Naive thymus-derived CD8-positive, alpha-beta T cell (primary cell): Measurements from ENCODE around the gene ACTR3. TPM values are rescaled to one million over a fixed set of nuclear protein-coding genes. Genes with fewer than 3 reads are reported as not detected.

ENCODE experiments used
- ATAC-seq, 2 donors: fragments of 150-1000 bp; cut with Tn5 transposase in 1 of 2; sonication (Bioruptor Pico), chemical (Tn5 transposase) in 1 of 2; 1 replicate in 1 of 2; 2 replicates in 1 of 2; pipeline ENCODE4 v1.10.0; 2021; ENCODE audit warnings: mild to moderate bottlenecking in 2 of 2, moderate library complexity in 2 of 2
- POLR2A ChIA-PET: fragments of 350-600 bp; sonication (Branson Sonifier 250); formaldehyde crosslinking; loops from one replicate; lab custom pipeline; 2021; ENCODE audit warnings: antibody characterized with exemption; lab: Charles Lee
- DNase-seq, 10 donors: peaks; one replicate each; pipeline versions ENCODE4 v3.0.0 to v3.0.0-alpha.2; 2020 to 2022
- H3K27ac Mint-ChIP-seq, 10 donors: one replicate each; pipeline ENCODE4 v1.8.0; 2020 to 2022; ENCODE audit warnings: mild to moderate bottlenecking in 10 of 10, mixed read lengths in 10 of 10, moderate library complexity in 4 of 10, inconsistent platforms in 1 of 10
- H3K27me3 Mint-ChIP-seq, 5 donors: one replicate each; pipeline ENCODE4 v1.8.0; 2021 to 2022; ENCODE audit warnings: mixed read lengths in 5 of 5
- H3K36me3 Mint-ChIP-seq, 3 donors: one replicate each; pipeline ENCODE4 v1.8.0; 2020 to 2022; ENCODE audit warnings: mixed read lengths in 3 of 3, mild to moderate bottlenecking in 2 of 3, inconsistent platforms in 1 of 3
- H3K4me1 Mint-ChIP-seq, 4 donors: one replicate each; pipeline ENCODE4 v1.8.0; 2021 to 2022; ENCODE audit warnings: mixed read lengths in 4 of 4
- H3K4me3 Mint-ChIP-seq, 10 donors: one replicate each; pipeline ENCODE4 v1.8.0; 2020 to 2022; ENCODE audit warnings: mild to moderate bottlenecking in 10 of 10, mixed read lengths in 10 of 10, moderate library complexity in 6 of 10, inconsistent platforms in 1 of 10
- H3K9me3 Mint-ChIP-seq, 9 donors: one replicate each; pipeline ENCODE4 v1.8.0; 2020 to 2022; ENCODE audit warnings: mixed read lengths in 9 of 9, mild to moderate bottlenecking in 3 of 9, inconsistent platforms in 1 of 9, moderate library complexity in 1 of 9
- polyA plus RNA-seq, 3 donors: library from polyadenylated mRNA; unstranded; fragments of 300-500 nt; fragmentation: Illumina TruSeq; gene quantifications; one replicate each; pipeline ENCODE4 v1.2.3, GENCODE V29; 2021
- total RNA-seq, 8 experiments: library from RNA in 2 of 8; stranded (reverse) in 2 of 8; gene quantifications; one replicate each; pipeline ENCODE4 v1.2.3 and lab custom pipeline; 2021 to 2026

The ACTR3 gene
- total and polyA plus RNA-seq, 5 experiments from 2014 or later = 228 to 476 (median 390) TPM

DNA sequence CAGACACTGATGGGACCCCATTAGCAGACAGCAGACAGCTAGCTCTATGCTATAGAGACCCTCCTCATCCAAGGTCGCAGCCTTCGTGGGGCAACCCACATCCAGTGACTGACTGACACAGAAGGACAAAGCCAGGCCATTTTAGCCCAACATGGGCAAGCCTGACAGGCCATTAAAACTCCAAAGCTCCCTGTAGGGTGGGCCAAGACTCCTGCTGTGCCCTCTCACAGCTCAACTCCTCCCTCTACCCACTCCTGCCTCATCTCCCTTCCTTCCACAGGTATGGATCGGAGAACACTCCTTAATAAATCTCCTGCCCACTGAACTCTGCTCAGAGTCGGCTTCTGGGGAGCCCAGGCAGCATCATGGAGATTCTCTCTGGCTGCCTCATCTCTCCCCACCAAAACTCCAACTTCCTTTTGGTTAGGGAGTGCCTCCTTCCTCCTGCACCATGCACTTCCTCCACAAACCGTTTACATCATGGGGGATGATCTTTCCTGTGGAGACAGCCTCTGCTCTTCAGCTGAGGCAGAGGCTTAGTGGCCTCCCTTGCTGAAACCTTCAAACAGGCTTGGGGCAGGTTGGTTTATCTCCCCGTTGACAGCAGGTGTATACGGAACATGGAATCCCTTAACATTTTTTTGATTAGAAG, 86.5 kb downstream of the ACTR3 start:
- Mint-ChIP-seq H3K4me1 (peaks cover 20 to 25% (median 21%) of the 10 kb centered on the region in 4 donors), H3K9me3 (peaks cover 0 to 6% (median 0%) of the 10 kb centered on the region in 9 donors), H3K4me3 (no peak overlapping the region), H3K27ac (peak overlapping the region in 7 of 10 donors; percentile 19 to 71 (median 34)), H3K36me3 (peaks cover 5 to 20% (median 7%) of the 10 kb centered on the region in 3 donors), H3K27me3 (no peaks in the 10 kb centered on the region)
- DNase-seq (no peak), ATAC-seq (no peak)
- POLR2A ChIA-PET = no interaction called here

DNA sequence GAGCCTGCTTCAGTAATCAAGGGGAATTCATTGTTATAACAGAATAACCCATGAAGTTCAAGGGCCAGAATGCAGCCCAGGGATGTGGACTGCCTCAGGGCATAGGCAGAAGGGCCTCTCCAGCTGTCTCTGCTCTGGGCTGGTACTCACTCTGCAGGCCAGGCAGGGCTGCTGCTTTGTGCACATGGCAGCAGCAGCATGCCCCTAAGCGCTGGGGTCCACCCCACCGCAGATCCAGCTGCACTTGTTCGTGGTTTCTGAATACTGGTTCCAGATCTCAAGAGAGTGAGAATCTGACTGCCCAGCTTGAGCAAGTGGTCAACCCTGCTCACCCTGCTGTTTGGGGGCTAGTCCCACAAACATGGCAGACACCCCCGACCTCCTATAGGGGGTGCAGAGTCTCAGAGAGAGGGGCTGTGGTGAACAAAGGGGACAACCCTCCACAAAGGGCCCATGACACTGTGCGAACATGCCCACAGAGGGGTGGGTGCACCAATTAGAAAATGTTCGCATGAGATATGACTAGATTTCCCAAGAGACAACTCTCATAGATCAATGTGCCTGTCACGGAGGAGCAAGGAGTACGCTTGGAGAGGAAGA, 87.3 kb downstream of the ACTR3 start:
- DNase-seq (no peak), ATAC-seq (no peak)
- POLR2A ChIA-PET = interaction anchor here (0.6 kb wide), 1 partner anchor 1473 kb away, joined by 8 read pairs; no protein-coding TSS in a partner anchor
- H3K4me1 Mint-ChIP-seq = peaks cover 13 to 17% (median 14%) of the 10 kb centered on the region in 4 donors
- no peak overlapping the region for H3K4me3 Mint-ChIP-seq
- H3K27me3 Mint-ChIP-seq = no peaks in the 10 kb centered on the region
- H3K27ac Mint-ChIP-seq = peak overlapping the region in 4 of 10 donors; percentile 23 to 60 (median 56)
- H3K9me3 Mint-ChIP-seq = peaks cover 0 to 6% (median 0%) of the 10 kb centered on the region in 9 donors
- peaks cover 5 to 20% (median 7%) of the 10 kb centered on the region in 3 donors for H3K36me3 Mint-ChIP-seq

DNA sequence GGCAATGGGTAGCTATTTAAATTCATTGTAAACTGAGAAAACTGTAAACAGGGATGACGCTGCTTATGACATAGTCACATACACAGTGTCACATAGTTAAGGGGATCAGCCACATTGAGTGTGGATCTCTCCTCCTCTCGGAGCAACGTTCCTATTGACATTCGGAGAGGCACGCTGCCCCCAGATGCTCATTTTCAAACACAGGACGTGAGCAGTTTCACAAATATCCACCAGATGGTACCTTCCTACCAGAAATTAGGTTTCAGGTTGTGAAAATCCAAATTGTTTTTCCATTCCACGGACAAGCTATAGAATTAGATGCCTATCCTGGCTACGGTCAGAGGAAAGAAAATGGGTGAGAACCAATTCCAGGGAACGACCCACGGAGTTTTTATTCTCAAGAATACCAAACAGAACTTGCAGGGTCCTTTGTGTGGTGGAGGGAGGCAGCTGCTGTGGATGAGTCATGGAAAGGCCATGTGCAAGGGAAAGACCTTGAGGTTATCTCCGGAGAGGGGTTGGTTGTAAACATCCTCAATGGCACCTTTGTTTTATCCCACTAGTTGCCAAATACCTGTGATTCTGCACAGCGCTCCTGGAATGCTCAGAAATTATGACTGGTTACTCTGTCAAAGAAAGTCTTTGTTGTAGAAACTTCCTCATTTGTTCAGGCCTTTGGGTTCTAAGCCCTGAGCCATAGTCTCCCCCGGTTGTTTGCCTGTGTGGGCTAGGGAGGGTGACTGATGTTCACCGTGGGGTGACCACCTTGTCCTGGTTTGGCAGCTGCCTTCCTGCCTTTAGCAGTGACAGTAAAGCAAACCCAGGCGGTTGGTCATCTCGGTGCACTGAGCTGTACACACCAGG, 88.0 kb downstream of the ACTR3 start:
- peak overlapping the region in 1 of 10 donors; percentile 24 for H3K4me3 Mint-ChIP-seq
- peaks cover 3 to 17% (median 6%) of the 10 kb centered on the region in 3 donors for H3K36me3 Mint-ChIP-seq
- H3K27ac Mint-ChIP-seq = peak overlapping the region in 4 of 10 donors; percentile 23 to 59 (median 56)

DNA sequence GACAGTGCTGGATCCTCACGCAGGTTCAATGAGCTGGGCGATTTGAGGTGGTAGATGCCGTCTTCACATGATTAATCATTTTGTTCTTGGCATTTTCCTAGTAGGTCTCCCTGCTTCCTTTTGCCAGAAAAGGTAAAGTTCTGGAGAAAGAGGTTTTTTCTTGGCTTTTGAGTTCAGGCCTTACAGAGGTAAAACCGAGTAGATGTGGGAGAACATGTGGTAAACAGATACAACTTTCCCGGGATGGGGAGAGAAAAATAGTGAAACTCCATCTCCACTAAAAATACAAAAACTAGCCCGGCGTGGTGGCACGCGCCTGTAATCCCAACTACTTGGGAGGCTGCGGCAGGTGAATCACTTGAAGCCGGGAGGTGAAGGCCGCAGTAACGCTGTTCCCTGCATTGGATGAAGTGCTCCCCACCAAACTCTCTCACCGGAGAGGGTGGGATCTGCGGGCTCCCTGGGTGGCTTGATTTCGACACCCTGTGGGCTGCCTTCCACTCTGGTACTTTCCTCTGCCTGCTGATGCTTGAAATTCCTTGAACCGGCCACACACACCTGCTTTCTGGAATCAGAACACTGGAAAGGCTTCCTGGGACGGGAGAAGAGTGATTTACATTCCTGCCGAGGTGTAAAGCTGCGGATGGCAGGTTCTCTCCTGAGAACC, 88.8 kb downstream of the ACTR3 start:
- H3K27me3 Mint-ChIP-seq = no peaks in the 10 kb centered on the region
- peaks cover 0 to 6% (median 4%) of the 10 kb centered on the region in 4 donors for H3K4me1 Mint-ChIP-seq
- H3K36me3 Mint-ChIP-seq = peaks cover 0 to 10% (median 6%) of the 10 kb centered on the region in 3 donors
- H3K9me3 Mint-ChIP-seq = peaks cover 0 to 6% (median 0%) of the 10 kb centered on the region in 9 donors
- peak overlapping the region in 5 of 10 donors; percentile 31 to 89 (median 58) for H3K27ac Mint-ChIP-seq
- no peak for ATAC-seq
- H3K4me3 Mint-ChIP-seq = no peak overlapping the region
- no peak for DNase-seq
- POLR2A ChIA-PET = interaction anchor here (0.8 kb wide), 1 partner anchor 10 kb away, joined by 3 read pairs; no protein-coding TSS in a partner anchor

More for the DNA sequence above, 88.0 kb downstream of the ACTR3 start:
- no peaks in the 10 kb centered on the region for H3K27me3 Mint-ChIP-seq
- H3K9me3 Mint-ChIP-seq = peaks cover 0 to 6% (median 0%) of the 10 kb centered on the region in 9 donors
- H3K4me1 Mint-ChIP-seq = peaks cover 6 to 10% (median 7%) of the 10 kb centered on the region in 4 donors
- POLR2A ChIA-PET = interaction anchor here (0.6 kb wide), 1 partner anchor 1474 kb away, joined by 8 read pairs; no protein-coding TSS in a partner anchor
- ATAC-seq (no peak), DNase-seq (no peak)

DNA sequence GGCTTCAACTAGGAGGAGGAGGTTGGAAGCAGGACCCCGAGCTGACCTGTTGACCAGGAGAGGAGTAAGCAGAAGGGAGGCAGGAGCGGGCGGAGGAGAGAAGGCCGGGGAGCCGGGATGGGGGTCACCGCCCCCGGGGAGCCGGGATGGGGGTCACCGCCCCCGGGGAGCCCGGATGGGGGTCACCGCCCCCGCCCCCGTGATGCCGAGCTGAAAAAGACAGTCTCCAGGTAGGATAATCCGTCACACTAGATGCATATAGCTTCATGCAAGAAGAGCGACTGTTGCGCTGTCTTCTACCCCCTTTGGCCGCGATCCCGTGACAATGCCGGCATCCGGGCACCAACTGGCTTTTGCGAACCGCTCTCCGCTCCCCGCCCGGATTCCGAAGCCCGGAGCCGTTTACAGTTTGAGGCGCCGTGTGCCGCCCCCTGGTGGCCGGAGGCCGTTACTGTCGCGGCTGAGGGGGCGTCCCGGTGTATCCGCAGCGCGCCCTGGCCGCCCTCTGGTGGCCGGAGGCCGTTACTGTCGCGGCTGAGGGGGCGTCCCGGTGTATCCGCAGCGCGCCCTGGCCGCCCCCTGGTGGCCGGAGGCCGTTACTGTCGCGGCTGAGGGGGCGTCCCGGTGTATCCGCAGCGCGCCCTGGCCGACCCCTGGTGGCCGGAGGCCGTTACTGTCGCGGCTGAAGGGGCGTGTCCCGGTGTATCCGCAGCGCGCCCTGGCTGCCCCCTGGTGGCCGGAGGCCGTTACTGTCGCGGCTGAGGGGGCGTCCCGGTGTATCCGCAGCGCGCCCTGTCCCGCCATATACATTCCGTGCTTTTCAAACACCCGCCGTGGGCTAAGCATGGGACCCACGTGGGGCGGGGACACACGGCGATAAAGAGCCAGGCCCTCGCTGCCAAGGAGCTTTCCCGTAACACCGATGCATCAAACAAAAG, 89.6 kb downstream of the ACTR3 start:
- ATAC-seq = peak; percentile 28 to 72
- Mint-ChIP-seq H3K27ac (peak overlapping the region in 5 of 10 donors; percentile 32 to 89 (median 52)), H3K36me3 (peaks cover 0 to 10% (median 6%) of the 10 kb centered on the region in 3 donors), H3K9me3 (peaks cover 0 to 6% (median 0%) of the 10 kb centered on the region in 9 donors), H3K4me3 (no peak overlapping the region), H3K4me1 (peaks cover 0 to 6% (median 4%) of the 10 kb centered on the region in 4 donors), H3K27me3 (no peaks in the 10 kb centered on the region)
- POLR2A ChIA-PET = interaction anchor here (0.8 kb wide), 1 partner anchor 11 kb away, joined by 3 read pairs; no protein-coding TSS in a partner anchor
- peak; percentile 9 to 66 (median 40) for DNase-seq

DNA sequence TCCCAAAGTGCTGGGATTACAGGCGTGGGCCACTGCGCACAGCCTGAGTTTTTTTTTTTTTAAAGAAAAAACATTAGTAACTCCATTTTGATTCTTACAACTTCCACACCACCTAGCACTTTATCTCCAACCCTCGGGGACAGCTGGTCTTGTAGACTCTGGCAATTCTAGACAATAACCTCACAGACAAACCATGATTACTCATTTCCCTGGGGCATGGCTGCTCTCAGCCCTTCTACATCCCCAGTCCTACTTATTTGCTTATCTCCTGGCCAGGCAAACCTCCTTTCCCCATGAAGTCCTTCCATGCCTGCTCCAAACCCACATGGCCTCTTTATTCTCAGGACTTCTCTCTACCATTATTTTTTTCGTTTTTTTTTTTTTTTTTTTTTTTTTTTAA, 91.1 kb downstream of the ACTR3 start:
- POLR2A ChIA-PET = no interaction called here
- Mint-ChIP-seq H3K27ac (peak overlapping the region in 3 of 10 donors; percentile 33 to 76 (median 40)), H3K4me1 (peaks cover 0 to 6% (median 3%) of the 10 kb centered on the region in 4 donors), H3K27me3 (no peaks in the 10 kb centered on the region), H3K4me3 (no peak overlapping the region), H3K9me3 (peaks cover 0 to 6% (median 0%) of the 10 kb centered on the region in 9 donors), H3K36me3 (peaks cover 0 to 4% (median 2%) of the 10 kb centered on the region in 3 donors)
- no peak for DNase-seq
- ATAC-seq = no peak

DNA sequence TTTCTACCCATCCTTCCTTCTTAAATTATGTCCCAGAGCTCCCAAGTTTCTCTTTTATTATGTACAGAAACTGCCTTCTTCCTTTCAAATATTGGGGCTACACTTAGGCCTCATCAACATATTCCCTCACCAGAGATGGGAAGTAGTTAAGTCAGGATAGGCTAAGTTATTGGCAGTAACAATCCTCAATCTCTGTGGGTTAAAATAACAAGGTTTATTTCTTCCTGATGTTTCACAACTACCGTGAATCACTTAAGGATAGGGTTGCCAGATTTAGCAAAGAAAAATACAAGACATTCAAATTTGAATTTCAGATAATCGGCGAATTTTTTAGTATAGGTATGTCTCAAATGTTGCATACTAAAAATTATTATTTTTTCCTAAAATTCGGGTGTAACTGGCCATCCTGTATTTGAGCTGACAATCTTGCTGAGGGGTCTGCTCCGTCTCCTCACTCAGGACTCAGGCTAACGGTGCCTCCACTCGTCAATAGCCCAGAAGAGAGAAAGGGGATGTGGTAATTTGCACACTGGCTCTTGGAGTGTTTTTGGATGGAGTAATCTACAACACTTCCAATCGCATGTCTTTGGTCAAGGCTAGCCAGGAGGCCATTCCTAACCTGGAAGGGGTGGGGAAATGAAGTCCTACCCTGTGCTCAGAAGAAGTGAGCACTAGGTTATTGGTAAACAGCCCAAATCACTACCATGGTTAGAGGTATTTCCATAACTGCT, 91.7 kb downstream of the ACTR3 start:
- no peak overlapping the region for H3K4me3 Mint-ChIP-seq
- no peaks in the 10 kb centered on the region for H3K27me3 Mint-ChIP-seq
- no peak for ATAC-seq
- H3K4me1 Mint-ChIP-seq = peaks cover 0 to 5% (median 1%) of the 10 kb centered on the region in 4 donors
- POLR2A ChIA-PET = no interaction called here
- peaks cover 0 to 4% (median 0%) of the 10 kb centered on the region in 3 donors for H3K36me3 Mint-ChIP-seq
- no peak overlapping the region for H3K27ac Mint-ChIP-seq
- DNase-seq = no peak
- H3K9me3 Mint-ChIP-seq = peaks cover 0 to 6% (median 0%) of the 10 kb centered on the region in 9 donors

DNA sequence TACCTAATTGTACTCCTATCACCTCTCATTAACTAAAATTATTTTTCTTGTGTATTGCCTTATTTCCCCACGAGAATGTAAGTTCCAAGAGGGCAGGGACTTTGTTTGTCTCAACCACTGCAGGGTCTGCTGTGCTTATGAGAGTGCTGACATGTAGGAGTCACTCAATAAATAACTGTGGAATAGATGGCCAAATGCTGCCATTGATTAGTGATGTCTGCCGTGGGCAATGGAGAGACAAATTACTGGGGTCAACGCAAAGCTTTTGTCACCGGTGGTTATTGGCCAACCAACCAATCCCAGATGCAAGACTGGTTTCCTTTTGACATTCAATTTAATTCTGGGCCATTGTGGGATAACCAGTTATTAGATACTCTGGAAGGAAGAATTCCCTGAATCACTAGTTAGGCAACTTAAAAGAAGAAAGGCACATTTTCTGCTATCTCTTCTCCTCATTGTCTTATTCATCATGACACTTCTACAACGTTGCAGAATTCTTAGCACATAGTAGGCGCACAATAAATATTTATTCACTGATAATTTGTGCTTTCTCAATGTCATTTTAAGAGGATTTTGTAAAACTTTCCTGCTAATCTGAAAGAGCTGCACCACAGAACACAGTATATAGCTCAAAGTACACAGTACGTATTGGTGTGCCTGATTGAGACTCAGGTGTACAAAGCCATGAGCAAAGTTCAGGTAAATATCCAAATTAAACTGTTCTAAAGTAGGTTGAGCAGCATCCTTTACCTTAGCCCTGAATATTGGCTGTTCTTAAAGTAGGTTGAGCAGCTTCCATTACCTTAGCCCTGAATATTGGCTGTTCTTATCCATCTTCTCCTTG, 95.9 kb downstream of the ACTR3 start:
- ATAC-seq = no peak
- Mint-ChIP-seq H3K36me3 (peaks cover 0 to 4% (median 0%) of the 10 kb centered on the region in 3 donors), H3K9me3 (no peaks in the 10 kb centered on the region)

DNA sequence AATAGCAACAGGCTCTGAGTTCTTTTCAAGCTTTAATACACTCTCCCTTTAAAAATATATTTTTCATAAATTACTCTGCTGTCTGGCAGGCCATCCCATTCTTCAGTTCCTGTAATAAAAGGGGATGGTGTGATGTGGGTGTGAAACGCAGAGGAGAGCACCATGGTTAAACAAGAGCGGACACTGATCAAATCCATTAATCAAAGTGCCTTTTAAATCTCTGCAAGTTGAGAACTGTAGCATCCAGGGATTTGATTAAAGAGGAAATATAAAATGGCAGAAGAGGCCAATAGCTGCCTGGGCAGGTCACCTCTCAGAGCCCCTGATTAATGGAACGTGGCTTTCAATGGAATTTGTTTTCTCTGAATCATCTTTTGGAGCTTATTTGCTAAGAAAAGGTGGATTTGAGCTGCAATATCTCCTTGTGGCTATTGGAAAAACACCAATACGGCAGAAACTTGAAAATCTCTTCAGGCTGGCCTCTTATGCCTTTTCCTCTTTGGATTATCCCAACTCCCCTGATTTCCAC, 96.9 kb downstream of the ACTR3 start:
- H3K9me3 Mint-ChIP-seq = no peaks in the 10 kb centered on the region
- H3K27me3 Mint-ChIP-seq = peaks cover 0 to 13% (median 2%) of the 10 kb centered on the region in 5 donors
- H3K27ac Mint-ChIP-seq = no peak overlapping the region
- ATAC-seq = no peak
- no peak overlapping the region for H3K4me3 Mint-ChIP-seq
- POLR2A ChIA-PET = no interaction called here
- peaks cover 0 to 7% (median 6%) of the 10 kb centered on the region in 3 donors for H3K36me3 Mint-ChIP-seq
- DNase-seq = no peak
- H3K4me1 Mint-ChIP-seq = no peaks in the 10 kb centered on the region

More for the DNA sequence above, 95.9 kb downstream of the ACTR3 start:
- Mint-ChIP-seq H3K4me1 (no peaks in the 10 kb centered on the region), H3K4me3 (no peak overlapping the region), H3K27me3 (peaks cover 0 to 13% (median 2%) of the 10 kb centered on the region in 5 donors), H3K27ac (no peak overlapping the region)
- no peak for DNase-seq
- POLR2A ChIA-PET = no interaction called here

DNA sequence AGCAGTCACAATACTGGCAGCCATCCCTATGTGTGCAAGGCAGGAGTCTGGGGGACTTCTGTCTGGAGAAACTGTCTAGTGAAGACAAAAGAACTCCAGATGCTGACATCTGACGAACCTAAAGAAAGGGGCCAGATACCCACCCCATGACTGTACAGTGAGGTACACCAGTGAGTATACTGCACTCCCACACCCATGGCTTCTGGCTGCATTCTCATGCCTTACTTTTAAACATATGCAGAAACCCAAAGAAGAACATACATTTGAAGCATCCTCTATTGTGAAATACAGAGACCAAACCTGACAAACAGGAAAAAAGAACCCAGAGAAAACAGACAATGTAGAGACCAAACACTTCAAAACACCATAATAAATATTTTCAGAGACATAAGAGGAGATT, 102.2 kb downstream of the ACTR3 start:
- peaks cover 0 to 14% (median 3%) of the 10 kb centered on the region in 5 donors for H3K27me3 Mint-ChIP-seq
- peaks cover 0 to 9% (median 6%) of the 10 kb centered on the region in 3 donors for H3K36me3 Mint-ChIP-seq
- H3K4me3 Mint-ChIP-seq = no peak overlapping the region
- DNase-seq (no peak), ATAC-seq (no peak)
- H3K27ac Mint-ChIP-seq = no peak overlapping the region
- peaks cover 0 to under 1% (median 0%) of the 10 kb centered on the region in 4 donors for H3K4me1 Mint-ChIP-seq
- peaks cover 0 to 3% (median 0%) of the 10 kb centered on the region in 9 donors for H3K9me3 Mint-ChIP-seq
- POLR2A ChIA-PET = no interaction called here
